Parathyroid adenoma (tissue), 2 donors: ENCODE data around the gene IFITM1.

Source experiments
- H2AFZ ChIP-seq: fragments of 300-600 bp; sonication (generic); one replicate; pipeline ENCODE4 v1.7.0; 2017; ENCODE audit warnings: antibody characterized with exemption, mild to moderate bottlenecking
- H3K27ac ChIP-seq: fragments of 300-600 bp; sonication (generic); one replicate; pipeline ENCODE4 v1.7.0; 2017
- H3K27me3 ChIP-seq: fragments of 300-600 bp; sonication (generic); one replicate; pipeline ENCODE4 v1.7.0; 2017; ENCODE audit warnings: low read length; ENCODE audit not compliant: control insufficient read depth, insufficient read depth
- H3K36me3 ChIP-seq: fragments of 300-600 bp; sonication (generic); one replicate; pipeline ENCODE4 v1.7.0; 2017; ENCODE audit warnings: low read length; ENCODE audit not compliant: control insufficient read depth, insufficient read depth
- H3K4me1 ChIP-seq: fragments of 300-600 bp; sonication (generic); one replicate; pipeline ENCODE4 v1.7.0; 2017; ENCODE audit warnings: control low read depth
- H3K4me2 ChIP-seq: fragments of 300-600 bp; sonication (generic); one replicate; pipeline ENCODE4 v1.7.0; 2017; ENCODE audit warnings: low read length
- H3K4me3 ChIP-seq: fragments of 300-600 bp; sonication (generic); one replicate; pipeline ENCODE4 v1.7.0; 2017; ENCODE audit warnings: low read depth, low read length
- H3K79me2 ChIP-seq: fragments of 300-600 bp; sonication (generic); one replicate; pipeline ENCODE4 v1.7.0; 2017; ENCODE audit warnings: control low read depth
- H3K9ac ChIP-seq: fragments of 300-600 bp; sonication (generic); one replicate; pipeline ENCODE4 v1.7.0; 2017; ENCODE audit warnings: mild to moderate bottlenecking
- H3K9me3 ChIP-seq: fragments of 300-600 bp; sonication (generic); one replicate; pipeline ENCODE4 v1.7.0; 2017; ENCODE audit warnings: low read length; ENCODE audit not compliant: control insufficient read depth
- CTCF ChIP-seq: fragments of 300-600 bp; sonication (generic); IDR thresholded peaks from one replicate; pipeline ENCODE4 v1.7.0; 2017; ENCODE audit warnings: antibody characterized with exemption, mild to moderate bottlenecking
- donor health status: primary hyperparathyroidism.

Gene IFITM1

GRCh38 chr11:357582-357981 lies 43.7 kb downstream of the IFITM1 start:
- no peaks in the 10 kb centered on the region for H3K9me3 ChIP-seq
- H3K4me2 ChIP-seq: no peak overlapping the region
- H3K4me3 ChIP-seq: no peak overlapping the region
- H3K79me2 ChIP-seq: no peaks in the 10 kb centered on the region
- H3K9ac ChIP-seq: no peak overlapping the region
- no peaks in the 10 kb centered on the region for H3K4me1 ChIP-seq
- no peak overlapping the region for H3K27ac ChIP-seq
- H3K27me3 ChIP-seq: no peaks in the 10 kb centered on the region
- H2AFZ ChIP-seq: no peak overlapping the region
- no peak for TF ChIP-seq CTCF
- H3K36me3 ChIP-seq: no peaks in the 10 kb centered on the region

GRCh38 chr11:358129-358800 lies 44.4 kb downstream of the IFITM1 start:
- Histone ChIP-seq H3K36me3 (no peaks in the 10 kb centered on the region), H3K27me3 (no peaks in the 10 kb centered on the region), H3K4me1 (no peaks in the 10 kb centered on the region), H3K4me3 (no peak overlapping the region), H3K9me3 (no peaks in the 10 kb centered on the region), H3K4me2 (no peak overlapping the region), H2AFZ (no peak overlapping the region), H3K27ac (no peak overlapping the region), H3K79me2 (no peaks in the 10 kb centered on the region), H3K9ac (no peak overlapping the region)
- TF ChIP-seq CTCF: no peak

- Histone ChIP-seq H3K4me3 (no peak overlapping the region), H3K27ac (no peak overlapping the region), H3K9me3 (no peaks in the 10 kb centered on the region), H3K9ac (no peak overlapping the region), H3K4me2 (no peak overlapping the region), H3K36me3 (no peaks in the 10 kb centered on the region), H3K4me1 (no peaks in the 10 kb centered on the region), H2AFZ (no peak overlapping the region), H3K27me3 (no peaks in the 10 kb centered on the region), H3K79me2 (no peaks in the 10 kb centered on the region)
- no peak for TF ChIP-seq CTCF
These were observed 45.4 kb downstream of the IFITM1 start for GRCh38 chr11:359181-359714.

GRCh38 chr11:360326-361280 lies 46.8 kb downstream of the IFITM1 start:
- Histone ChIP-seq H3K9me3 (no peaks in the 10 kb centered on the region), H3K36me3 (no peaks in the 10 kb centered on the region), H3K27ac (no peak overlapping the region), H2AFZ (no peak overlapping the region), H3K27me3 (no peaks in the 10 kb centered on the region), H3K4me3 (no peak overlapping the region), H3K9ac (no peak overlapping the region), H3K79me2 (no peaks in the 10 kb centered on the region), H3K4me1 (no peaks in the 10 kb centered on the region), H3K4me2 (no peak overlapping the region)
- no peak for TF ChIP-seq CTCF
